ENCODE results near the gene MRPS18C.
"Not testable (repeated sequence)": the region's sequence is repeated elsewhere in the genome, so short reads cannot be mapped to it uniquely, and the experiment has no call there.

The MRPS18C gene

DNA sequence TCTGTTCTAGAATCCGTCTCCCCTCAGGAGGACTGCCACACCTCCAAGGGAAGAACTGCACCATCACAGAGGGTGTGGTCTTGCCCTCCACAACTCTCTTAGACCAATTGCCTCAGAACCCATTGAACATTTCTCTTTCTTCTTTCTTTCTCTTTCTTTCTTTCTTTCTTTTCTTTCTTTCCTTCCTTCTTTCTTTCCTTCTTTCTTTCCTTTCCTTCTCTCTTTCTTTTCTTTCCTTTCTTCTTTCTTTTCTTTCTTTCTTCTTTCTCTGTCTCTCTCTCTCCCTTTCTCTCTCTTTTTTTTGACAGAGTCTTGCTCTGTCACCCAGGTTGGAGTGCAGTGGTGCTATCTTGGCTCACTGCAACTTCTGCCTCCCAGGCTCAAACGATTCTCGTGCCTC, 45.8 kb downstream of the MRPS18C start:
- DNase-seq = not testable (repeated sequence)

DNA sequence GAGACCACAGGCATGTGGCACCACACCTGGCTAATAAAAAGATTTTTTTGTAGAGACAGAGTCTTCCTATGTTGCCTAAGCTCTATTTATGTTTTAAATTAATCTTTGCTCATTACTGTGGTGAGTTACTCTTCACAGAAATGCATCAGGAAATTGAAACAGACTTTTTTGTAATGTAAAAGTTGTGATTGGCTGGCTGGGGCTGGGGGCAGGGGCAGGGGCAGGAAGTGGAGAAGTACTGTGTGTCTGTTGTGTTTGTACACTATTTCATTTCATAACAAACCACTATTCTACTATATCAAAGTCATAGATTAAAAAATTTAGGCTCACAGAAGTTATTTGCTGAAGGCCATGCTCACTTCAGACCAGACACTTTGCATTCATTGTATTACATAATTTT, 48.1 kb downstream of the MRPS18C start:
- no peak for DNase-seq

DNA sequence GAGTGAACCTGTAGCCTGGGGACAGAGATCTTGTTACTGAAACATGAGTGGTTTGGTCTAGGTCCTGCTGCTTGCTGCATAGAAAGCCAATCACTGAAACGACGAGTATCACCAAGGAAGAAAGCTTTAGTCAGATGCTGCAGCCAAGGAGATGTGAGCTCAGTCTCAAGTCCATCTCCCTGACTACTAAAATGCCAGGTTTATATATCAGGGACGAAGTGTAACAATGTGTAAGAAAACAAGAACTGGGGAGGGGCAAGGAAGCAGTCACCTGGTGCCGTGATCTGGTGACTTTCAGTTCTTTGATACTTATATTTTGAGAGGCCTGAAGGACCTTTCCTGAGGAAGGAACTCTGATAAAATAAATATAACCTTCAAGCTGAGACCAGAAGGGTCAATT, 48.6 kb downstream of the MRPS18C start:
- DNase-seq = no peak

DNA sequence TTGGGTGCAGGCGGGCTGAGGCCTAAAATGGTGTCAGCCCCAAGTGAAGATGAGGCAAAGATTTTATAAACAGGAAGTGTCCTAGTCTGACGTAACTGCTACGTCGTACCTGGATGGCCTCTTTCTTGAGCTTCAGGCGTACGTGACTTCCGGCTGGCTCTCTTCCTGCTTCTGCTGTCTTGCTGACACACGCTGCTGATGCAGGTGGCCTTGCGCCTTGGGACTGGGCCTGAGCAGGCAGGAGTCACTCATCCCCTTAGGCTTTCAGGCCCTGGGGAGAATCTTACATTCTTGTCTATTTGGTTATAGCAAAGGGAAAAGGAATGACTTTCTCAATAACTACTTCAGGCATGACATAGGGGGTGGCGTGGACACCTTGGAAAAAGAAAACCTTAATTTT, 49.1 kb downstream of the MRPS18C start:
- DNase-seq = no peak

DNA sequence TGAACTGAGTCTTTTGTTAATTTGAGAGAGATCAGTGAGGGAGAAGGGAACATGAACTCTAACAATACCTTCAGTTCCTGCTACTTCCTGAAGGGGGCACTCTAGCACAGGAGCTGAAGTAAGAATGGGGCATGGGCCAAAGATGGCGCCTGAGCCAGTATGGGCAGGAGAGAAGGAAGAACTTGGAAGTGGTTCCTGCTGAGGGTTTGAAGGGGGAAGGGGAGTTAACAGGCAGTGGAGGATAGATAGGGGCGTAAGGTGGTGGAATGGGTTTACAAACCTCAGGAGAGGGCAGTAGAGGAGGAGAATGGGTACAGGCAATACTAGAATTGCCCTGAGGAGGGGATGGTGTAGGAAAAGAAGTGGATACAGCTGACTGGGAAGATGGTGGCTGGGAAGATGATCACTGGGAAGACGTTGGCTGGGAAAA, 53.3 kb downstream of the MRPS18C start:
- peak; percentile 35 for DNase-seq

DNA sequence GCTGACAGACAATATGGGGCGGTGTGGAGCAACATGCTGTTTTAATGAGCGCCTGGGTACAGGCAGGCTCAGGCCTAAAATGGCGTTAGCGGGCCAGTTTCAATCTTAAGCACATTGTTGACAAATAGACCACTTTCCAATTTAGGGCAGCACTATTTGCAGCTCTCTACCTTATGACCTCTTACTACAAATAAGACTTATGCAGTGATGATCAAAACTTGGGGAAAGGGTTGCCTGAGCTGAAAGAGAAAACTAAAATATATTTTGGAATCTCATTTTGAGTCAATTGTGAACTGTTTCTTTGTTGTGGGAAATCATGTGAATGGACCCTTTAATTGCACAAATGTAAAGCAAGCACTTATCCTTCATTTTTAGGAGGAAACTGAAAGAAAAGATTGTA, 54.6 kb downstream of the MRPS18C start:
- DNase-seq = no peak
